ENCODE results near the gene ZBTB5. TPM values are rescaled to one million over a fixed set of nuclear protein-coding genes. Genes with fewer than 3 reads are reported as not detected.

ZBTB5 gene
- total and polyA plus RNA-seq, 2 of the 8 experiments (the other 6 are each of a cell fraction or from before 2014, with no cell fraction given) = 13.3 to 14.5 TPM

DNA sequence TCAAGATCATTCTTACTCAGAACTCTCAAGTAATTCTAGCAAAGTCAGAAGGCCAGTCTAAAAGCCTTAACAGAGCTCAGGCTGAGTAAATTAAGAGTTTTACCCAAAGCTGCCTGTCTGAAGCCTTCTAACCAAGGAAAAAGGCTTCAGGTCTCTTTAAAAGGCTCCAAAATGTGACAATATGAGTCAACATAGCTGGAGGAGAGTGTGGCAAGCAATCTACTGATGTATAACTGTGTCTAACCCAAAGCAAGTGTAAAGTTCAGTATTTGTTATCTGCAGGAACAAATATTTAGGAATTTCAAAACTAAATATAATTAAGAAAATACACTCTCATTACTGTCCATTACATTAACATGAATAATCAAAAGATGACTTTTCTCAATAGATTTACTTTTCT lies 11.0 kb downstream of the ZBTB5 start (continued):
- TF ChIP-seq ATF2 (IDR thresholded peaks at IDR 0.05; ENCODE audit: low read length) (no peak), CHD1 (IDR thresholded peaks at IDR 0.05; ENCODE audit: low read depth, low read length) (no peak), EGR1 (IDR thresholded peaks at IDR 0.05; ENCODE audit: borderline replicate concordance, low read depth, low read length) (no peak), MAFK (IDR thresholded peaks at IDR 0.05; ENCODE audit: low read depth, low read length) (no peak), ZNF274 (IDR thresholded peaks at IDR 0.05; ENCODE audit: borderline replicate concordance, extremely low read depth, low read length) (no peak), KDM1A (IDR thresholded peaks at IDR 0.05; ENCODE audit: borderline replicate concordance, low read length) (no peak), KDM4A (IDR thresholded peaks at IDR 0.05; ENCODE audit: low read depth, low read length, severe bottlenecking) (no peak), SP2 (IDR thresholded peaks at IDR 0.05; ENCODE audit: low read length) (no peak), SP1 (IDR thresholded peaks at IDR 0.05; ENCODE audit: low read depth, low read length) (no peak), ATF3 (IDR thresholded peaks at IDR 0.05; ENCODE audit: insufficient read depth, low read depth, low read length) (no peak), POLR2AphosphoS5 (IDR thresholded peaks at IDR 0.05; ENCODE audit: low read depth, low read length) (no peak), BRCA1 (IDR thresholded peaks at IDR 0.05; ENCODE audit: low read depth, low read length) (no peak), CBX5 (IDR thresholded peaks at IDR 0.05; ENCODE audit: low read depth, low read length) (no peak), SUZ12 (IDR thresholded peaks at IDR 0.05; ENCODE audit: low read length) (no peak), PHF8 (conservative IDR thresholded peaks at IDR 0.05; ENCODE audit: low read depth, low read length) (no peak), RNF2 (IDR thresholded peaks at IDR 0.05; ENCODE audit: borderline replicate concordance, low read depth, low read length, missing control alignments, poor library complexity, severe bottlenecking) (no peak), CHD2 (IDR thresholded peaks at IDR 0.05; ENCODE audit: low read length) (no peak), SIN3A (conservative IDR thresholded peaks at IDR 0.05 in 1 of 2, IDR thresholded peaks at IDR 0.05 in 1 of 2; ENCODE audit: low read depth in 1 of 2, low read length in 2 of 2) (no peak), FOSL1 (IDR thresholded peaks at IDR 0.05; ENCODE audit: insufficient read depth, low read depth, low read length) (no peak)

Data from H1 (cell line).